Daoy (cell line): ENCODE data around the gene ACBD6. TPM values are rescaled to one million over a fixed set of nuclear protein-coding genes. Genes with fewer than 3 reads are reported as not detected.

Experiments
- DNase-seq: peaks from one replicate; pipeline ENCODE4 v3.0.0-alpha.2; 2015; ENCODE audit warnings: low read depth
- total RNA-seq: library from RNA; depleted of rRNA; stranded (reverse); fragments of >200 nt; shearing (Covaris generic); gene quantifications from 2 replicates; pipeline ENCODE4 v1.2.3, GENCODE V29; 2014; rRNA removed

The ACBD6 gene
- total RNA-seq, 1 experiment from 2014 or later, result 58.7 TPM

- no peak for DNase-seq
Measured at GRCh38 chr1:180241716-180242544, 260.4 kb downstream of the ACBD6 start.

- no peak for DNase-seq
Measured at GRCh38 chr1:180239145-180240096, 263.0 kb downstream of the ACBD6 start.

- DNase-seq, result no peak
Measured at GRCh38 chr1:180238675-180239074, 263.7 kb downstream of the ACBD6 start.

Other genes with a start within 250 kb of the ACBD6 start
- 1.1 TPM in 1 of 2 replicates, not detected in the other for gene OVAAL, start 56.4 kb upstream of the ACBD6 start, total RNA-seq
- gene XPR1, start 129.4 kb upstream of the ACBD6 start, total RNA-seq, result 11.3 and 13.4 TPM in 2 replicates